ENCODE results near the gene SH3BP2. TPM values are rescaled to one million over a fixed set of nuclear protein-coding genes. Genes with fewer than 3 reads are reported as not detected.

SH3BP2 gene
- polyA plus RNA-seq, 1 donor from 2014 or later: 22.7 TPM

- peaks cover 3% of the 10 kb centered on the region for H3K27me3 Mint-ChIP-seq
- peaks cover 7% of the 10 kb centered on the region for H3K36me3 Mint-ChIP-seq
- peak overlapping the region in 1 of 4 donors; percentile 92 for H3K4me3 Mint-ChIP-seq
- peaks cover 30 to 54% (median 41%) of the 10 kb centered on the region in 3 donors for H3K4me1 Mint-ChIP-seq
- H3K27ac Mint-ChIP-seq: peak overlapping the region in 1 of 3 donors; percentile 85
- H3K9me3 Mint-ChIP-seq: peaks cover 0 to 3% (median 0%) of the 10 kb centered on the region in 3 donors
Measured at GRCh38 chr4:2833671-2834000, 40.8 kb downstream of the SH3BP2 start.

- Mint-ChIP-seq H3K4me3 (peak overlapping the region in 3 of 4 donors; percentile 12 to 94 (median 68)), H3K27ac (peak overlapping the region; percentile 89 to 95 (median 94))
Measured at GRCh38 chr4:2834001-2834921, 41.4 kb downstream of the SH3BP2 start.

GRCh38 chr4:2835978-2836377 is 43.1 kb downstream of the SH3BP2 start:
- Mint-ChIP-seq H3K4me3 (peak overlapping the region in 1 of 4 donors; percentile 22), H3K4me1 (peaks cover 40 to 59% (median 49%) of the 10 kb centered on the region in 3 donors), H3K9me3 (peaks cover 0 to 3% (median 0%) of the 10 kb centered on the region in 3 donors)

More at GRCh38 chr4:2834001-2834921, 41.4 kb downstream of the SH3BP2 start:
- Mint-ChIP-seq H3K9me3 (peaks cover 0 to 3% (median 0%) of the 10 kb centered on the region in 3 donors), H3K36me3 (peaks cover 3% of the 10 kb centered on the region), H3K4me1 (peaks cover 33 to 56% (median 45%) of the 10 kb centered on the region in 3 donors), H3K27me3 (peaks cover 3% of the 10 kb centered on the region)

GRCh38 chr4:2836391-2836859 is 43.5 kb downstream of the SH3BP2 start:
- Mint-ChIP-seq H3K4me1 (peaks cover 43 to 59% (median 50%) of the 10 kb centered on the region in 3 donors), H3K9me3 (peaks cover 0 to 3% (median 0%) of the 10 kb centered on the region in 3 donors), H3K36me3 (peaks cover 3% of the 10 kb centered on the region), H3K27ac (peak overlapping the region in 2 of 3 donors; percentile 11 to 62), H3K4me3 (peak overlapping the region in 1 of 4 donors; percentile 22), H3K27me3 (peaks cover 3% of the 10 kb centered on the region)

More at GRCh38 chr4:2835978-2836377, 43.1 kb downstream of the SH3BP2 start:
- Mint-ChIP-seq H3K27ac (peak overlapping the region in 2 of 3 donors; percentile 62 to 89), H3K36me3 (peaks cover 3% of the 10 kb centered on the region), H3K27me3 (peaks cover 3% of the 10 kb centered on the region)

- Mint-ChIP-seq H3K27me3 (peaks cover 2% of the 10 kb centered on the region), H3K27ac (peak overlapping the region in 2 of 3 donors; percentile 33 to 81), H3K4me3 (peak overlapping the region; percentile 73 to 90 (median 74)), H3K36me3 (peaks cover 3% of the 10 kb centered on the region), H3K9me3 (peaks cover 0 to 3% (median 0%) of the 10 kb centered on the region in 3 donors), H3K4me1 (peaks cover 42 to 57% (median 48%) of the 10 kb centered on the region in 3 donors)
Measured at GRCh38 chr4:2837110-2837903, 44.4 kb downstream of the SH3BP2 start.

- Mint-ChIP-seq H3K4me1 (peaks cover 41 to 56% (median 45%) of the 10 kb centered on the region in 3 donors), H3K4me3 (peak overlapping the region; percentile 73 to 90 (median 74)), H3K9me3 (peaks cover 0 to 3% (median 0%) of the 10 kb centered on the region in 3 donors), H3K27ac (peak overlapping the region; percentile 33 to 89 (median 81)), H3K27me3 (no peaks in the 10 kb centered on the region), H3K36me3 (peaks cover 3% of the 10 kb centered on the region)
Measured at GRCh38 chr4:2837904-2838496, 45.1 kb downstream of the SH3BP2 start.

GRCh38 chr4:2839060-2839459 is 46.2 kb downstream of the SH3BP2 start:
- Mint-ChIP-seq H3K27ac (peak overlapping the region in 2 of 3 donors; percentile 8 to 81), H3K4me1 (peaks cover 35 to 51% (median 41%) of the 10 kb centered on the region in 3 donors), H3K4me3 (peak overlapping the region; percentile 73 to 90 (median 74)), H3K36me3 (peaks cover 3% of the 10 kb centered on the region), H3K27me3 (no peaks in the 10 kb centered on the region), H3K9me3 (peaks cover 0 to 3% (median 0%) of the 10 kb centered on the region in 3 donors)

- Mint-ChIP-seq H3K4me1 (peaks cover 38 to 55% (median 47%) of the 10 kb centered on the region in 3 donors), H3K9me3 (no peaks in the 10 kb centered on the region), H3K27me3 (no peaks in the 10 kb centered on the region)
Measured at GRCh38 chr4:2842687-2843262, 49.9 kb downstream of the SH3BP2 start.

GRCh38 chr4:2843263-2843940 is 50.5 kb downstream of the SH3BP2 start, which contains the start of gene ADD1:
Gene ADD1 (plus strand): TSS chr4:2843844. CDS start chr4:2875916, 32,072 bp downstream.
- H3K9me3 Mint-ChIP-seq: no peaks in the 10 kb centered on the region
- peaks cover 34 to 49% (median 43%) of the 10 kb centered on the region in 3 donors for H3K4me1 Mint-ChIP-seq
- H3K36me3 Mint-ChIP-seq: peaks cover 6% of the 10 kb centered on the region
- peak within 1 kb of the TSS; percentile 95 to 97 (median 97) for H3K27ac Mint-ChIP-seq
- H3K27me3 Mint-ChIP-seq: no peaks in the 10 kb centered on the region
- H3K4me3 Mint-ChIP-seq: peak within 1 kb of the TSS; percentile 97 to 99 (median 98)

More at GRCh38 chr4:2842687-2843262, 49.9 kb downstream of the SH3BP2 start:
- Mint-ChIP-seq H3K4me3 (peak overlapping the region; percentile 75 to 99 (median 80)), H3K27ac (peak overlapping the region; percentile 46 to 95 (median 92)), H3K36me3 (peaks cover 6% of the 10 kb centered on the region)

GRCh38 chr4:2843941-2844584 is 51.2 kb downstream of the SH3BP2 start:
- Mint-ChIP-seq H3K27me3 (no peaks in the 10 kb centered on the region), H3K27ac (peak overlapping the region; percentile 95 to 97 (median 97)), H3K36me3 (peaks cover 6% of the 10 kb centered on the region), H3K9me3 (no peaks in the 10 kb centered on the region), H3K4me3 (peak overlapping the region; percentile 97 to 99 (median 98)), H3K4me1 (peaks cover 32 to 47% (median 43%) of the 10 kb centered on the region in 3 donors)

- no peaks in the 10 kb centered on the region for H3K27me3 Mint-ChIP-seq
- H3K27ac Mint-ChIP-seq: peak overlapping the region in 2 of 3 donors; percentile 95 to 97
- peak overlapping the region; percentile 97 to 99 (median 98) for H3K4me3 Mint-ChIP-seq
- no peaks in the 10 kb centered on the region for H3K9me3 Mint-ChIP-seq
- H3K36me3 Mint-ChIP-seq: peaks cover 6% of the 10 kb centered on the region
- peaks cover 43 to 58% (median 53%) of the 10 kb centered on the region in 3 donors for H3K4me1 Mint-ChIP-seq
Measured at GRCh38 chr4:2846172-2846571, 53.3 kb downstream of the SH3BP2 start.

- H3K36me3 Mint-ChIP-seq: peaks cover 6% of the 10 kb centered on the region
- H3K4me3 Mint-ChIP-seq: peak overlapping the region; percentile 75 to 95 (median 92)
- H3K27me3 Mint-ChIP-seq: no peaks in the 10 kb centered on the region
- no peaks in the 10 kb centered on the region for H3K9me3 Mint-ChIP-seq
- peaks cover 50 to 64% (median 62%) of the 10 kb centered on the region in 3 donors for H3K4me1 Mint-ChIP-seq
- H3K27ac Mint-ChIP-seq: peak overlapping the region; percentile 87 to 95 (median 93)
Measured at GRCh38 chr4:2847302-2847871, 54.5 kb downstream of the SH3BP2 start.

All from IgD-negative memory B cell (primary cell).